Measurements from ENCODE around the gene SYT12.

SYT12 gene

DNA sequence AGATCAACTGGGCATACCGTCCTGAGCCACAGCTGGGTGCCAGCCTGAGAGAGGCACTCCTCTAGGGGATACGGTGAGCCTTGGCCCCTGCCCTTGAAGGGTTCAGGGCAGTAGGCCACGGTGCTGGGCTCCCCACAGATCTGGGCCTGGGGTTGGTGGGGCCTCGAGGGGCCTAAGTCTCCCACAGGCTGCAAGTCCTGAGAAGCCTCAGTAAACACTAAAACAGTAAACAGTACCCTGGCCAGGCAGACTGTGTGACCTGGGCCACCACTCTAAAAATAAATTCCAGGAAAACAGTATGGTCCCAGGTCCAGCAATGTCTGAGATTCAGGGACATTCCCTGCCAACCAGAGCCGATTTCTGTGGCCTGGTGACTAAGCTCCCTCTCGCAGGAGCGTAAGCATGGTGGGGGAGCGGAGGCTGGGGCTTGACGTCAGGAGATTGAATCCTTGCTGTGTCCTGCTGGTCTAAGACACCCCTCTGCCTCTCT is 31.5 kb downstream of the SYT12 start:
- H3K4me3 ChIP-seq (IDR thresholded peaks at IDR 0.05; ENCODE audit: insufficient read depth, low read depth, low read length): no peak overlapping the region
- H3K36me3 ChIP-seq (ENCODE audit: insufficient read depth): no peaks in the 10 kb centered on the region
- H3K27ac ChIP-seq: no peak overlapping the region
- peaks cover 23% of the 10 kb centered on the region for H3K4me1 ChIP-seq (ENCODE audit: low read depth, poor library complexity, severe bottlenecking)
- H2AFZ ChIP-seq (ENCODE audit: low read depth): no peak overlapping the region
- no peaks in the 10 kb centered on the region for H4K20me1 ChIP-seq (ENCODE audit: insufficient read depth)
- no peak overlapping the region for H3K4me2 ChIP-seq
- H3K9ac ChIP-seq: no peak overlapping the region
- no peak for TF ChIP-seq CTCF (conservative IDR thresholded peaks at IDR 0.05; ENCODE audit: low read depth, low read length)
- no peaks in the 10 kb centered on the region for H3K79me2 ChIP-seq (ENCODE audit: insufficient read depth, low read depth)
- H3K27me3 ChIP-seq (ENCODE audit: insufficient read depth, low read depth): no peaks in the 10 kb centered on the region

- Histone ChIP-seq H2AFZ (ENCODE audit: low read depth) (no peak overlapping the region), H3K79me2 (ENCODE audit: insufficient read depth, low read depth) (no peaks in the 10 kb centered on the region), H4K20me1 (ENCODE audit: insufficient read depth) (no peaks in the 10 kb centered on the region), H3K9ac (no peak overlapping the region), H3K27ac (no peak overlapping the region), H3K4me3 (IDR thresholded peaks at IDR 0.05; ENCODE audit: insufficient read depth, low read depth, low read length) (no peak overlapping the region), H3K4me2 (peak overlapping the region; percentile 13; the same call in 1 of the 2 replicates), H3K4me1 (ENCODE audit: low read depth, poor library complexity, severe bottlenecking) (peaks cover 23% of the 10 kb centered on the region), H3K27me3 (ENCODE audit: insufficient read depth, low read depth) (no peaks in the 10 kb centered on the region), H3K36me3 (ENCODE audit: insufficient read depth) (no peaks in the 10 kb centered on the region)
- TF ChIP-seq CTCF (conservative IDR thresholded peaks at IDR 0.05; ENCODE audit: low read depth, low read length): no peak
Measured at GRCh38 chr11:67054836-67055523, 32.0 kb downstream of the SYT12 start.

DNA sequence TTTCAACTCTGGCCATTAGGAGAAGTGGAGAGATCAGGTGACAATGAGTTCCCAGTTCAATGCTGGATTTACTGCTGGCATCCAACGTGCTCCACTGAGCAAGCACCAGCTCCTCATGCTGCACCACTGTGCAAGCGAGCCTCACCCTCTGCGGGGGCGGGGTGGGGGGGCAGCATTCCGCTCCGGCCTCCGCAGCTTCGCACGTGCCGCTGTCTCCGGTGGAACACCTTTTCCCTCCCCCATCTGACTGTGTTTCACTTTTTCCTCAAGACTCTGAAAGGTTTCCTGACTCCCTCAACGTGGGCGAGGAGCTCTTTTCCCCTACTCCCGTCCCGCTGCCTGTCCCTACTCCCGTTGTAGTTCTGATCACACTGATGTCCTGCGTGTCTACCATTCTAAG is 32.9 kb downstream of the SYT12 start:
- no peak overlapping the region for H3K27ac ChIP-seq
- H3K79me2 ChIP-seq (ENCODE audit: insufficient read depth, low read depth): no peaks in the 10 kb centered on the region
- no peaks in the 10 kb centered on the region for H3K36me3 ChIP-seq (ENCODE audit: insufficient read depth)
- H3K27me3 ChIP-seq (ENCODE audit: insufficient read depth, low read depth): no peaks in the 10 kb centered on the region
- H3K9ac ChIP-seq: peak overlapping the region; percentile 32; the same call in 1 of the 2 replicates
- peak overlapping the region; percentile 96 for H3K4me2 ChIP-seq
- no peak for TF ChIP-seq CTCF (conservative IDR thresholded peaks at IDR 0.05; ENCODE audit: low read depth, low read length)
- peaks cover 23% of the 10 kb centered on the region for H3K4me1 ChIP-seq (ENCODE audit: low read depth, poor library complexity, severe bottlenecking)
- H4K20me1 ChIP-seq (ENCODE audit: insufficient read depth): no peaks in the 10 kb centered on the region
- H2AFZ ChIP-seq (ENCODE audit: low read depth): peak overlapping the region; percentile 98
- H3K4me3 ChIP-seq (IDR thresholded peaks at IDR 0.05; ENCODE audit: insufficient read depth, low read depth, low read length): no peak overlapping the region

DNA sequence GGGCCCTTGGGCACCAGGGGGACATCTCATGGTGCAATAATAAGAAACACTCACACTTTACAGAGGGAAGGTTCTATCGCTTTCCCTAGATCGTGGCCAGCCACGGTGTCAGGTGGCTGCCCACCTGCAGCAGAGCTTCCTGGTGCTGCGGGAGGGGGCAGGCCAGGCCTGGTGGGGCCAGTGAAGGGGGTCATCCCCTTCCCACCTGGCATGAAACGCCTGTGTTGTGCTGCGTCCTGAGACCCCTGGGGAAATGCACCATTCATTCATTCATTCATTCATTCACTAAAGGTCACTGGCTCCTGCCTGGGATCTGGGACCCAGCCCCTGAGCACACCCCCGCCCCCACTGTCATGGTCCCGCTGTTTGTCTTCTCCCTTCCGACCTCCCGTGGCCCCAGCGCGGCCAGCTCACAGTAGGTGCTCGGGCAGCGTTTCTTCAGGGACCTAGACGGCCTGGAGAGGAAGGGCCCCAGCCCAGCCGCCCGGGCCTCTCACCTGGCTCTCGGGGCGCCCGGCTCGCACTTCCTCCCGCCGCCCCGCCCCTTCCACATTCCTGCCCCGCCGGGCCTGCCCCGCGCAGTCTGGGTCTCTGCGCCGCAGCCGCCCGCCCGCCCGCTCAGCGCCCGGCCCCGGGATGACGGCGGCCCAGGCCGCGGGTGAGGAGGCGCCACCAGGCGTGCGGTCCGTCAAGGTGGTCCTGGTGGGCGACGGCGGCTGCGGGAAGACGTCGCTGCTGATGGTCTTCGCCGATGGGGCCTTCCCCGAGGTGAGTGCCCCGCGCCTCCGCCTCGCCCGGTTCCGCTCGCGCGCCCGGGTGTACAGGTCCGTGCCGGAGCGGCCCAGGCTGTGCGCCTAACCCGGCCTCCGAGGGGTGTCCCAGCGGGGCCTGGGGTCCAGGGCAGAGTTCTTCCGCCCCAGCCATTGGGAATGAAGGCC is 33.6 kb downstream of the SYT12 start, which contains the start of gene RHOD:
Gene RHOD, plus strand, starts transcription at position 581 of the 938 bp plus-strand sequence. Its CDS starts 56 bp downstream, at position 637.
- Histone ChIP-seq H3K27ac (no peak within 1 kb of the TSS), H3K27me3 (ENCODE audit: insufficient read depth, low read depth) (no peaks in the 10 kb centered on the region), H2AFZ (ENCODE audit: low read depth) (peak within 1 kb of the TSS; percentile 98), H3K4me2 (peak within 1 kb of the TSS; percentile 96), H3K36me3 (ENCODE audit: insufficient read depth) (no peaks in the 10 kb centered on the region), H4K20me1 (ENCODE audit: insufficient read depth) (no peaks in the 10 kb centered on the region), H3K4me3 (IDR thresholded peaks at IDR 0.05; ENCODE audit: insufficient read depth, low read depth, low read length) (no peak within 1 kb of the TSS), H3K79me2 (ENCODE audit: insufficient read depth, low read depth) (no peaks in the 10 kb centered on the region), H3K9ac (peak within 1 kb of the TSS; percentile 32; the same call in 1 of the 2 replicates), H3K4me1 (ENCODE audit: low read depth, poor library complexity, severe bottlenecking) (peaks cover 23% of the 10 kb centered on the region)
- no peak for TF ChIP-seq CTCF (conservative IDR thresholded peaks at IDR 0.05; ENCODE audit: low read depth, low read length)
